HUES64 (cell line): Measurements from ENCODE around the gene RDH12. TPM values are rescaled to one million over a fixed set of nuclear protein-coding genes. Genes with fewer than 3 reads are reported as not detected.
A peak's percentile ranks its signal among the peaks of the same experiment; 100 is the strongest.
"Not testable (repeated sequence)": the region's sequence is repeated elsewhere in the genome, so short reads cannot be mapped to it uniquely, and the experiment has no call there.

ENCODE experiments used
- H3K27ac ChIP-seq: 2 replicates; pipeline ENCODE4 v1.7.0; 2013; ENCODE audit warnings: low read depth, low read length, inconsistent platforms
- H3K27me3 ChIP-seq: 2 replicates; pipeline ENCODE4 v1.6.1; 2013; ENCODE audit warnings: mild to moderate bottlenecking, low read length; ENCODE audit not compliant: insufficient read depth
- H3K36me3 ChIP-seq: 2 replicates; pipeline ENCODE4 v1.6.1; 2013; ENCODE audit warnings: mild to moderate bottlenecking, low read length; ENCODE audit not compliant: insufficient read depth
- H3K4me1 ChIP-seq: 2 replicates; pipeline ENCODE4 v1.6.1; 2013; ENCODE audit warnings: mild to moderate bottlenecking, low read length, moderate library complexity; ENCODE audit not compliant: insufficient read depth
- H3K4me3 ChIP-seq: 2 replicates; pipeline ENCODE4 v1.5.1; 2013; ENCODE audit warnings: mild to moderate bottlenecking, low read length, moderate library complexity
- H3K9ac ChIP-seq: 2 replicates; pipeline ENCODE4 v1.6.1; 2013; ENCODE audit warnings: mild to moderate bottlenecking, low read depth, low read length
- H3K9me3 ChIP-seq: 2 replicates; pipeline ENCODE4 v1.6.1; 2013; ENCODE audit warnings: low read depth, low read length; ENCODE audit not compliant: insufficient read depth
- whole genome bisulfite sequencing: fragments of 150-250, 120-280 bp; methylation state at CpG from one replicate; pipeline ENCODE4 v1.1.7; 2013; ENCODE audit warnings: missing lambda C conversion rate; 5-methylcytosine and 5-hydroxymethylcytosine counted together
- polyA plus RNA-seq, 2 experiments: library from polyadenylated mRNA; stranded (reverse); fragments of 50-300 nt; gene quantifications; one replicate each; pipeline ENCODE4 v1.2.3, GENCODE V29; 2013

The RDH12 gene
- 0.45 TPM for polyA plus RNA-seq (2013, experiment 1 of 2)
- polyA plus RNA-seq (2013, experiment 2 of 2), result 0.25 TPM

GRCh38 chr14:67701492-67701891 is at the start of gene RDH12:
Gene RDH12, plus strand, starts transcription at chr14:67701886. Its CDS starts 20,757 bp downstream, at chr14:67722643.
- H3K4me1 ChIP-seq, H3K9me3 ChIP-seq, H3K27me3 ChIP-seq, H3K4me3 ChIP-seq, H3K27ac ChIP-seq, H3K36me3 ChIP-seq, H3K9ac ChIP-seq: not testable (repeated sequence)
- WGBS, result 95% methylated on average over 8 of the region's 8 CpGs

- WGBS, result no CpG with 5 or more reads among the region's 1 CpG
- Histone ChIP-seq H3K36me3 (peaks cover 95% of the 10 kb centered on the region), H3K4me3 (no peak overlapping the region), H3K27ac (no peak overlapping the region), H3K27me3 (no peaks in the 10 kb centered on the region), H3K9ac (no peak overlapping the region), H3K9me3 (no peaks in the 10 kb centered on the region), H3K4me1 (no peaks in the 10 kb centered on the region)
These were observed 49.5 kb upstream of the RDH12 start for GRCh38 chr14:67652189-67652588.

- 89% methylated on average over 6 of the region's 6 CpGs for WGBS
- Histone ChIP-seq H3K9ac (no peak overlapping the region), H3K27me3 (no peaks in the 10 kb centered on the region), H3K9me3 (no peaks in the 10 kb centered on the region), H3K4me3 (no peak overlapping the region), H3K36me3 (peaks cover 87% of the 10 kb centered on the region), H3K27ac (no peak overlapping the region), H3K4me1 (no peaks in the 10 kb centered on the region)
These were observed 47.9 kb upstream of the RDH12 start for GRCh38 chr14:67653651-67654280.

- Histone ChIP-seq H3K9ac (no peak overlapping the region), H3K27ac (no peak overlapping the region), H3K36me3 (peaks cover 18% of the 10 kb centered on the region), H3K4me3 (no peak overlapping the region), H3K27me3 (no peaks in the 10 kb centered on the region), H3K9me3 (no peaks in the 10 kb centered on the region), H3K4me1 (peaks cover 3% of the 10 kb centered on the region)
- whole genome bisulfite sequencing, result 81% methylated on average over 3 of the region's 4 CpGs
These were observed 38.1 kb upstream of the RDH12 start for GRCh38 chr14:67663633-67664032.

GRCh38 chr14:67665868-67666267 is 35.8 kb upstream of the RDH12 start:
- Histone ChIP-seq H3K9me3 (no peaks in the 10 kb centered on the region), H3K4me1 (peaks cover 7% of the 10 kb centered on the region), H3K27ac (no peak overlapping the region), H3K9ac (no peak overlapping the region), H3K27me3 (no peaks in the 10 kb centered on the region), H3K4me3 (no peak overlapping the region), H3K36me3 (no peaks in the 10 kb centered on the region; the same call in 1 of the 2 replicates)
- 98% methylated on average over 2 of the region's 2 CpGs for WGBS

- H3K9me3 ChIP-seq, result no peaks in the 10 kb centered on the region
- WGBS, result 67% methylated on average over 1 of the region's 1 CpG
- no peaks in the 10 kb centered on the region; the same call in 1 of the 2 replicates for H3K36me3 ChIP-seq
These were observed 34.8 kb upstream of the RDH12 start for GRCh38 chr14:67666750-67667449.

GRCh38 chr14:67668559-67668958 is 33.1 kb upstream of the RDH12 start:
- peaks cover 11% of the 10 kb centered on the region for H3K4me1 ChIP-seq
- no peaks in the 10 kb centered on the region for H3K27me3 ChIP-seq
- no peak overlapping the region for H3K4me3 ChIP-seq
- H3K36me3 ChIP-seq, result no peaks in the 10 kb centered on the region
- H3K9me3 ChIP-seq, result no peaks in the 10 kb centered on the region
- no peak overlapping the region for H3K27ac ChIP-seq
- no peak overlapping the region for H3K9ac ChIP-seq

More at GRCh38 chr14:67666750-67667449, 34.8 kb upstream of the RDH12 start:
- H3K27me3 ChIP-seq, result no peaks in the 10 kb centered on the region
- H3K4me1 ChIP-seq, result peaks cover 7% of the 10 kb centered on the region
- H3K9ac ChIP-seq, result no peak overlapping the region
- no peak overlapping the region for H3K4me3 ChIP-seq
- no peak overlapping the region for H3K27ac ChIP-seq

- Histone ChIP-seq H3K4me1 (peaks cover 11% of the 10 kb centered on the region), H3K9me3 (no peaks in the 10 kb centered on the region), H3K27me3 (no peaks in the 10 kb centered on the region), H3K9ac (peak overlapping the region; percentile 99; the same call in 1 of the 2 replicates), H3K27ac (no peak overlapping the region), H3K36me3 (peaks cover 26% of the 10 kb centered on the region), H3K4me3 (peak overlapping the region; percentile 78)
- 81% methylated on average over 5 of the region's 5 CpGs for WGBS
These were observed 28.2 kb upstream of the RDH12 start for GRCh38 chr14:67673451-67673850.

GRCh38 chr14:67674139-67674479 is 27.6 kb upstream of the RDH12 start:
- peak overlapping the region; percentile 98 for H3K27ac ChIP-seq
- under 1% methylated on average over 25 of the region's 25 CpGs for WGBS
- peak overlapping the region; percentile 78 for H3K4me3 ChIP-seq
- peaks cover 32% of the 10 kb centered on the region for H3K36me3 ChIP-seq
- no peaks in the 10 kb centered on the region for H3K9me3 ChIP-seq
- H3K4me1 ChIP-seq, result peaks cover 6% of the 10 kb centered on the region; the same call in 1 of the 2 replicates
- peak overlapping the region; percentile 99 for H3K9ac ChIP-seq
- H3K27me3 ChIP-seq, result no peaks in the 10 kb centered on the region

GRCh38 chr14:67674480-67675218 is 27.0 kb upstream of the RDH12 start, which contains the start of gene VTI1B:
Gene VTI1B, minus strand, starts transcription at chr14:67674632. Its CDS starts 143 bp downstream, at chr14:67674489.
- H3K27ac ChIP-seq, result peak within 1 kb of the TSS; percentile 98
- H3K4me3 ChIP-seq, result peak within 1 kb of the TSS; percentile 78
- H3K9ac ChIP-seq, result peak within 1 kb of the TSS; percentile 99
- H3K4me1 ChIP-seq, result peaks cover 6% of the 10 kb centered on the region; the same call in 1 of the 2 replicates
- no peaks in the 10 kb centered on the region for H3K27me3 ChIP-seq
- under 1% methylated on average over 87 of the region's 87 CpGs for WGBS
- peaks cover 35% of the 10 kb centered on the region for H3K36me3 ChIP-seq
- no peaks in the 10 kb centered on the region for H3K9me3 ChIP-seq

GRCh38 chr14:67675219-67675582 is 26.5 kb upstream of the RDH12 start:
- Histone ChIP-seq H3K9me3 (no peaks in the 10 kb centered on the region), H3K4me1 (peaks cover 6% of the 10 kb centered on the region; the same call in 1 of the 2 replicates), H3K4me3 (peak overlapping the region; percentile 78), H3K9ac (peak overlapping the region; percentile 99), H3K27ac (peak overlapping the region; percentile 98; the same call in 1 of the 2 replicates), H3K27me3 (no peaks in the 10 kb centered on the region), H3K36me3 (peaks cover 40% of the 10 kb centered on the region)
- 38% methylated on average over 16 of the region's 16 CpGs for WGBS
